ENCODE measurements around the gene AADACL3.

DNA sequence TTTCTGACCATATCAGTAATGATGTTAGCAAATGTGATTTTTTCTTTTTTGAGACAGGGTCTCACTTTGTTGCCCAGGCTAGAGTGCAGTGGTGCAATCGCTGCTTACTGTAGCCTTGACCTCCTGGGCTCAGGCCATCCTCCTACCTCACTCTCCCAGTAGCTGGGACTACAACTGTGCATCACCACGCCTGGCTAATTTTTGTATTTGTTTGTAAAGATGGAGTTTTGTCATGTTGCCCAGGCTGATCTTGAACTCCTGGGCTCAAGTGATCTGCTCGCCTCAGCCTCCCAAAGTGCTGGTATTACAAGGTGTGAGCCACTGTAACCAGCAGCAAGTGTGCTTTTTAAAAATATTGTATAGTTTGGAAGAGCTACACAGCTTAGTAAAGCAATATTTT is 26.0 kb downstream of the AADACL3 start:
- TF ChIP-seq, protein P1, sequence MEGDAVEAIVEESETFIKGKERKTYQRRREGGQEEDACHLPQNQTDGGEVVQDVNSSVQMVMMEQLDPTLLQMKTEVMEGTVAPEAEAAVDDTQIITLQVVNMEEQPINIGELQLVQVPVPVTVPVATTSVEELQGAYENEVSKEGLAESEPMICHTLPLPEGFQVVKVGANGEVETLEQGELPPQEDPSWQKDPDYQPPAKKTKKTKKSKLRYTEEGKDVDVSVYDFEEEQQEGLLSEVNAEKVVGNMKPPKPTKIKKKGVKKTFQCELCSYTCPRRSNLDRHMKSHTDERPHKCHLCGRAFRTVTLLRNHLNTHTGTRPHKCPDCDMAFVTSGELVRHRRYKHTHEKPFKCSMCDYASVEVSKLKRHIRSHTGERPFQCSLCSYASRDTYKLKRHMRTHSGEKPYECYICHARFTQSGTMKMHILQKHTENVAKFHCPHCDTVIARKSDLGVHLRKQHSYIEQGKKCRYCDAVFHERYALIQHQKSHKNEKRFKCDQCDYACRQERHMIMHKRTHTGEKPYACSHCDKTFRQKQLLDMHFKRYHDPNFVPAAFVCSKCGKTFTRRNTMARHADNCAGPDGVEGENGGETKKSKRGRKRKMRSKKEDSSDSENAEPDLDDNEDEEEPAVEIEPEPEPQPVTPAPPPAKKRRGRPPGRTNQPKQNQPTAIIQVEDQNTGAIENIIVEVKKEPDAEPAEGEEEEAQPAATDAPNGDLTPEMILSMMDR (IDR thresholded peaks at IDR 0.05; ENCODE audit: low read length), result no peak
- no peak for TF ChIP-seq EZH2 (IDR thresholded peaks at IDR 0.05; ENCODE audit: borderline replicate concordance, low read length)
